Mucosa of rectum (tissue), 2 donors: ENCODE measurements around the gene AXIN2.

Experiments
- H3K27ac ChIP-seq, 2 donors: one replicate each; pipeline ENCODE4 v1.7.0; 2013; ENCODE audit warnings: inconsistent platforms in 2 of 2, low read depth in 2 of 2, low read length in 2 of 2
- H3K27me3 ChIP-seq, 2 donors: one replicate each; pipeline ENCODE4 v1.7.0; 2013; ENCODE audit warnings: low read length in 2 of 2; ENCODE audit not compliant: control insufficient read depth in 2 of 2, insufficient read depth in 2 of 2
- H3K36me3 ChIP-seq, 2 donors: one replicate each; pipeline ENCODE4 v1.7.0; 2013; ENCODE audit warnings: low read length in 2 of 2; ENCODE audit not compliant: control insufficient read depth in 2 of 2, insufficient read depth in 2 of 2
- H3K4me1 ChIP-seq, 2 donors: one replicate each; pipeline ENCODE4 v1.7.0; 2013; ENCODE audit warnings: low read length in 2 of 2, mild to moderate bottlenecking in 1 of 2; ENCODE audit not compliant: control insufficient read depth in 2 of 2, insufficient read depth in 2 of 2
- H3K4me3 ChIP-seq, 2 donors: one replicate each; pipeline ENCODE4 v1.7.0; 2013; ENCODE audit warnings: low read length in 2 of 2
- H3K9ac ChIP-seq, 2 donors: one replicate each; pipeline ENCODE4 v1.7.0; 2013; ENCODE audit warnings: low read length in 2 of 2, low read depth in 1 of 2, mild to moderate bottlenecking in 1 of 2
- H3K9me3 ChIP-seq, 2 donors: one replicate each; pipeline ENCODE4 v1.7.0; 2013; ENCODE audit warnings: low read length in 2 of 2; ENCODE audit not compliant: control insufficient read depth in 2 of 2
- donor health status: healthy.
- donor health status: Normal muscosa, but diverticular disease.

Gene AXIN2

GRCh38 chr17:65561452-65562205 is at the start of gene AXIN2:
Gene AXIN2 (minus strand): TSS chr17:65561648. CDS start chr17:65558620, 3,028 bp downstream.
- Histone ChIP-seq H3K9me3 (no peaks in the 10 kb centered on the region), H3K9ac (peak within 1 kb of the TSS in 1 of 2 donors; percentile 53), H3K27me3 (no peaks in the 10 kb centered on the region), H3K4me1 (peaks cover 26% of the 10 kb centered on the region in 2 donors), H3K36me3 (no peaks in the 10 kb centered on the region), H3K27ac (peak within 1 kb of the TSS; percentile 83 to 87), H3K4me3 (peak within 1 kb of the TSS in 1 of 2 donors; percentile 75)

GRCh38 chr17:65609749-65610148 is 48.3 kb upstream of the AXIN2 start:
- Histone ChIP-seq H3K27ac (no peak overlapping the region), H3K9me3 (no peaks in the 10 kb centered on the region), H3K36me3 (no peaks in the 10 kb centered on the region), H3K9ac (no peak overlapping the region), H3K4me3 (no peak overlapping the region), H3K27me3 (no peaks in the 10 kb centered on the region), H3K4me1 (peaks cover 7 to 16% of the 10 kb centered on the region in 2 donors)

DNA sequence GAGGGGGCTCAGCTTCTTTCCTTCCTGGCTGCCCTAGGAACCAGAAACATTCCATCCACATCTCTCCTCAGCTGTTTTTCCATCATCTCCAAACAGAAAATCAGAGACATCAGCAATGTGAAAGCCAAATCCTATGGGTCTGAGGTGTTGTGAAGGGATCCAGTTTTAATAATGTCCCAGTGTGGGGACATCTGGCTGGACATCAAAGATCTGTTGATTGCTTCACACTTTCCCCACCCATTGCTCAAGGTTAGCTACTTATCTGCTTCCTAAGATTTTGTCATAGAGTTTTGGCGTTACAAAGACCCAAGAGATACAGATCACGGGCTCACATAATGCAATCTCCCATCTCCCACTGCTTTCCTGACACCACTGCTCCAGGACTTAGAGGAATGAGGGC is 47.8 kb upstream of the AXIN2 start:
- Histone ChIP-seq H3K36me3 (no peaks in the 10 kb centered on the region), H3K4me3 (no peak overlapping the region), H3K9me3 (no peaks in the 10 kb centered on the region), H3K27ac (no peak overlapping the region), H3K27me3 (no peaks in the 10 kb centered on the region), H3K4me1 (peaks cover 7 to 16% of the 10 kb centered on the region in 2 donors), H3K9ac (no peak overlapping the region)

- no peaks in the 10 kb centered on the region for H3K4me1 ChIP-seq
- H3K9ac ChIP-seq: no peak overlapping the region
- no peak overlapping the region for H3K4me3 ChIP-seq
- no peaks in the 10 kb centered on the region for H3K36me3 ChIP-seq
- H3K27ac ChIP-seq: no peak overlapping the region
- no peaks in the 10 kb centered on the region for H3K27me3 ChIP-seq
- H3K9me3 ChIP-seq: no peaks in the 10 kb centered on the region
These were observed 42.6 kb upstream of the AXIN2 start for GRCh38 chr17:65604070-65604469.

GRCh38 chr17:65601881-65602280 is 40.4 kb upstream of the AXIN2 start:
- Histone ChIP-seq H3K9ac (no peak overlapping the region), H3K36me3 (no peaks in the 10 kb centered on the region), H3K27ac (no peak overlapping the region), H3K4me1 (no peaks in the 10 kb centered on the region), H3K4me3 (no peak overlapping the region), H3K9me3 (no peaks in the 10 kb centered on the region), H3K27me3 (no peaks in the 10 kb centered on the region)

DNA sequence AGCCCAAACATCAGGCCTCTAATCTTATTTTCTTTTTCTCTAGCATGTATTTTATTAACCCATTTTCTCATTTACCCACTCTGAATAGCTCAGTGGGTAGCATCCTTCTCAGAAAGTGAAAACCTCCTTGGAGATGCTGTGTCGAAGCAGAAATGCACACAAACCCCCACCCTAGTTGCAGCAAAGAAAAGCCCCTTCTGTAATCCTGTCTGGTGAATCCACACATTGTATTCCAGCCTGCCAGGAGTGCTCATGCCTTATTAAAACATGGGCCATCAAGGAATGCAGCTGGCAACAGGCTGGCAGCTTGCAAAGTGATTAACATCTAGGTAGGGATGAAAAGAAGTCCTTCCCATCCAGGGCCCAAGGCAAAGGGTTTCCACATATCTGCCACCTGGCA is 39.7 kb upstream of the AXIN2 start:
- Histone ChIP-seq H3K4me3 (no peak overlapping the region), H3K27ac (no peak overlapping the region), H3K27me3 (no peaks in the 10 kb centered on the region), H3K36me3 (no peaks in the 10 kb centered on the region), H3K9ac (no peak overlapping the region), H3K4me1 (no peaks in the 10 kb centered on the region), H3K9me3 (no peaks in the 10 kb centered on the region)

DNA sequence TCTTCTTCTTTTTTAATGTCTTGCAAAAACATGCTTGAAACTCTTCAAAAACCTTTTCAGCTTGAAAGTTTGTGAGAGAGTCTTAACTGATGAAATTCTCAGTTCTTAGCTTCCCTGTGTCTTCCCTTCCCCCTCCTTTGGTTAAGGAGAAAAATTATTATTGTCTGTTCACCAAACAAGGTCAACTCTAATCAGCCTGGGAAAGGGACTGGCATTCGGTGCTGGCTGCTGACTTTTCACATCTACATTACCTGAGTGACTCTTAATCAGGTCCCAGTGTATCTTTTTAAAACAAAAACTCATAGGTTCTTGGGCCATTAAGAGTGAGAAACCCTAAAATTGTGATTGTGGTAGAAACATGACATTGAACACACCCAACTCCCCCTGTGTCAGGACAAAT is 39.1 kb upstream of the AXIN2 start:
- H3K9ac ChIP-seq: no peak overlapping the region
- H3K4me3 ChIP-seq: no peak overlapping the region
- H3K4me1 ChIP-seq: no peaks in the 10 kb centered on the region
- H3K9me3 ChIP-seq: no peaks in the 10 kb centered on the region
- no peak overlapping the region for H3K27ac ChIP-seq
- no peaks in the 10 kb centered on the region for H3K27me3 ChIP-seq
- H3K36me3 ChIP-seq: no peaks in the 10 kb centered on the region

DNA sequence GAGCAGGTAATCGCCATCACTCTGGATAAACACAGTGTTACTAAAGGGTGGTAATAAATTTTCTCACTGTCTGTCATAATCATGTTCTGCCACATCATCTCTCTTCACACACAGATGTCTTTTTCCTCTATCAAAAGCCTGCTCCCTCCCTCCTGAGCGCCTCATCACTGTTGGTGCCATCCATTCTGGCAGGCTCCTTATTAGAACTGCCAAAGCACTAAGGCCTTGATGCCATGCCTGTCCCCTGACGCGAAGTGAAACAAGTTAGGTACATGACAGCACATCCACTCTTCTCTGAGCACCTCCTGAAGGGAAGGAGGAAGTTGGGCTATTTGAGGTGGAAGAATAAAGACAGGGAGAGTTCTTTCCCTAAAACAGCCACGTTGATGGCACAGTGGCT is 38.2 kb upstream of the AXIN2 start:
- no peaks in the 10 kb centered on the region for H3K9me3 ChIP-seq
- H3K4me3 ChIP-seq: no peak overlapping the region
- no peak overlapping the region for H3K27ac ChIP-seq
- H3K4me1 ChIP-seq: peaks cover 0 to 2% of the 10 kb centered on the region in 2 donors
- no peak overlapping the region for H3K9ac ChIP-seq
- H3K27me3 ChIP-seq: no peaks in the 10 kb centered on the region
- no peaks in the 10 kb centered on the region for H3K36me3 ChIP-seq

DNA sequence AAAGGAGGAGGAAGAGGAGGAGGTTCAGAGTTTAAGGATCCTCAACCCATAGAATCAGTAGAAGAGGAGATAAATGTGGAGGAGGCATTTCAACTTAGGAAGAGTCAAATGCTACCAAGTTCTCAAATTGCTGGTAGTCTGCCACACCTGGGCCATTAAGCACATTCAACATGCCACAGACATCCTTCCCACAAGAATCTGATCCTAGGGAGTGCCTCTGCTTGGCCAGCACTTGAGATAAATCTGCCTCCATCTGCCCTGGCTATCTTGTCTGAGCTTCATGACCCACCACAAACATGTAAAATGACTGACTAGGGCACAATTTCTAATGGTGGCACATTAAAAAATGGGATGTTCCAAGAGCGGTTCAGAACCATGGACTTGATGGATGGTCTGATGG is 37.3 kb upstream of the AXIN2 start:
- Histone ChIP-seq H3K9me3 (no peaks in the 10 kb centered on the region), H3K27me3 (no peaks in the 10 kb centered on the region), H3K4me3 (no peak overlapping the region), H3K27ac (no peak overlapping the region), H3K9ac (no peak overlapping the region), H3K36me3 (no peaks in the 10 kb centered on the region), H3K4me1 (peaks cover 0 to 2% of the 10 kb centered on the region in 2 donors)

DNA sequence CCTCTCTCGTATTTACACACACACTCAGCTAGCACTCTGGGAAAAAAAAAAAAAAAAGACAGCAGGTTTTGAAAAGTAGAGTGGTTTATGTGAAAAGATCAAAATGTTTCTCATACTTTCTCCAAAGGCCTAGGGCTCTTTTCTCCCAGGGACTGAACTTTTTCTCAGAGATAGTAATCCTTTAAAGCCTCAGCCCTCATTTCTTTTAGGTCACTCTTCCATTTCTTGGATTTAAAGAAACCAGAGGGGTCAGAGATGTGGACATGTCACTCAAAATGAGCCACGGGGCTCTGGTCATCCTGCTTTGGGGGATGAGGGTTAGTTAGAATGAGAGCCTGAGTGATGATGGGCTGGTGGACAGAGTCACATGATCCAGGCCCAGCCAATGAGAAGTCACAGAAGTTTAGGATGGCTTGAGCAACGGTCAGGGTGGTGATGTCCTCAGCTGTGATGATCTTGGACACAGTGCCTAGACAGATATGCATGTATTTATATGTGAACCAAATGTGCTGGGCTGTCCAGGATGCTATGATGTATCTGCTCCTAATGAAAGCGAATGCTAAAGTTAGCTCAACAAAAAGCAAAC is 33.7 kb upstream of the AXIN2 start:
- Histone ChIP-seq H3K4me1 (peaks cover 0 to 2% of the 10 kb centered on the region in 2 donors), H3K36me3 (no peaks in the 10 kb centered on the region), H3K9ac (no peak overlapping the region), H3K27me3 (no peaks in the 10 kb centered on the region), H3K4me3 (no peak overlapping the region), H3K27ac (no peak overlapping the region), H3K9me3 (no peaks in the 10 kb centered on the region)
